Activated B cell treated with CpG ODN at 0.5 μM for 24 hours (primary cell): ENCODE results near the gene EGLN3. TPM values are rescaled to one million over a fixed set of nuclear protein-coding genes. Genes with fewer than 3 reads are reported as not detected.

Experiments
- ATAC-seq: fragments of 200-7000 bp; cut with Tn5 transposase; one replicate; pipeline ENCODE4 v1.10.0; 2021; ENCODE audit warnings: low read depth, mild to moderate bottlenecking, moderate library complexity
- CTCF ChIA-PET: fragments of 350-600 bp; sonication (Branson Sonifier 250); formaldehyde crosslinking; loops from one replicate; lab custom pipeline; 2021; ENCODE audit warnings: antibody characterized with exemption; lab: Charles Lee
- POLR2A ChIA-PET: fragments of 350-600 bp; sonication (Branson Sonifier 250); formaldehyde crosslinking; loops from one replicate; lab custom pipeline; 2021; ENCODE audit warnings: antibody characterized with exemption; lab: Charles Lee
- DNase-seq: peaks from one replicate; pipeline ENCODE4 v3.0.0; 2022
- H3K27ac Mint-ChIP-seq: one replicate; pipeline ENCODE4 v1.8.0; 2020; ENCODE audit warnings: mixed read lengths
- H3K27me3 Mint-ChIP-seq: one replicate; pipeline ENCODE4 v1.8.0; 2021; ENCODE audit warnings: mixed read lengths
- H3K36me3 Mint-ChIP-seq: one replicate; pipeline ENCODE4 v1.8.0; 2021; ENCODE audit warnings: low read depth, mixed read lengths
- H3K4me1 Mint-ChIP-seq: one replicate; pipeline ENCODE4 v1.8.0; 2021; ENCODE audit warnings: mixed read lengths
- H3K4me3 Mint-ChIP-seq: one replicate; pipeline ENCODE4 v1.8.0; 2020; ENCODE audit warnings: mild to moderate bottlenecking, mixed read lengths
- H3K9me3 Mint-ChIP-seq: one replicate; pipeline ENCODE4 v1.8.0; 2020; ENCODE audit warnings: mixed read lengths
- CTCF ChIP-seq: fragments of 200-600 bp; IDR thresholded peaks from one replicate; pipeline ENCODE4 v1.8.0; 2022; ENCODE audit warnings: antibody characterized with exemption, mild to moderate bottlenecking
- intact Hi-C: fragments of 100-400 bp; cut with micrococcal nuclease; formaldehyde crosslinking; loops from one replicate; pipeline ENCODE4 v1.15.1; 2024
- total RNA-seq: library from RNA; stranded (reverse); gene quantifications from 2 replicates; pipeline ENCODE4 v1.2.3, GENCODE V29; 2022

Gene EGLN3
- total RNA-seq, 1 donor from 2014 or later: 0.33 TPM

- Mint-ChIP-seq H3K9me3 (peaks cover 11% of the 10 kb centered on the region), H3K27ac (no peak overlapping the region), H3K4me3 (no peak overlapping the region), H3K4me1 (no peaks in the 10 kb centered on the region), H3K27me3 (no peaks in the 10 kb centered on the region), H3K36me3 (no peaks in the 10 kb centered on the region)
- POLR2A ChIA-PET: no interaction called here
- CTCF ChIA-PET: no interaction called here
- no peak for DNase-seq
- no peak for ATAC-seq
- TF ChIP-seq CTCF: no peak
- intact Hi-C loops: no loop called here
Measured at GRCh38 chr14:33897878-33898535, 52.9 kb downstream of the EGLN3 start.

- Mint-ChIP-seq H3K4me3 (no peak overlapping the region), H3K36me3 (no peaks in the 10 kb centered on the region), H3K27ac (no peak overlapping the region), H3K27me3 (no peaks in the 10 kb centered on the region), H3K4me1 (no peaks in the 10 kb centered on the region), H3K9me3 (peaks cover 11% of the 10 kb centered on the region)
- DNase-seq (no peak), ATAC-seq (no peak)
- no peak for TF ChIP-seq CTCF
- POLR2A ChIA-PET: no interaction called here
- intact Hi-C loops: no loop called here
- CTCF ChIA-PET: no interaction called here
Measured at GRCh38 chr14:33897382-33897781, 53.5 kb downstream of the EGLN3 start.

GRCh38 chr14:33894339-33894738 lies 56.5 kb downstream of the EGLN3 start:
- DNase-seq (no peak), ATAC-seq (no peak)
- TF ChIP-seq CTCF: no peak
- H3K27me3 Mint-ChIP-seq: no peaks in the 10 kb centered on the region
- intact Hi-C loops: no loop called here
- H3K4me3 Mint-ChIP-seq: no peak overlapping the region
- H3K9me3 Mint-ChIP-seq: peaks cover 15% of the 10 kb centered on the region
- ChIA-PET CTCF (no interaction called here), POLR2A (no interaction called here)
- no peaks in the 10 kb centered on the region for H3K36me3 Mint-ChIP-seq
- H3K4me1 Mint-ChIP-seq: no peaks in the 10 kb centered on the region
- no peak overlapping the region for H3K27ac Mint-ChIP-seq

- no peaks in the 10 kb centered on the region for H3K4me1 Mint-ChIP-seq
- H3K27me3 Mint-ChIP-seq: no peaks in the 10 kb centered on the region
Measured at GRCh38 chr14:33891700-33892099, 59.2 kb downstream of the EGLN3 start.

GRCh38 chr14:33884916-33885315 lies 66.0 kb downstream of the EGLN3 start:
- ATAC-seq: no peak
- H3K36me3 Mint-ChIP-seq: no peaks in the 10 kb centered on the region
- no peaks in the 10 kb centered on the region for H3K4me1 Mint-ChIP-seq
- no peak overlapping the region for H3K27ac Mint-ChIP-seq
- no peaks in the 10 kb centered on the region for H3K27me3 Mint-ChIP-seq
- ChIA-PET CTCF (no interaction called here), POLR2A (no interaction called here)
- DNase-seq: no peak
- peaks cover 9% of the 10 kb centered on the region for H3K9me3 Mint-ChIP-seq
- TF ChIP-seq CTCF: no peak
- H3K4me3 Mint-ChIP-seq: no peak overlapping the region
- intact Hi-C loops: no loop called here

More at GRCh38 chr14:33891700-33892099, 59.2 kb downstream of the EGLN3 start:
- intact Hi-C loops: no loop called here
- Mint-ChIP-seq H3K27ac (no peak overlapping the region), H3K4me3 (no peak overlapping the region), H3K9me3 (peaks cover 20% of the 10 kb centered on the region), H3K36me3 (no peaks in the 10 kb centered on the region)
- ChIA-PET POLR2A (no interaction called here), CTCF (no interaction called here)
- DNase-seq (no peak), ATAC-seq (no peak)
- TF ChIP-seq CTCF: no peak
